Left renal cortex interstitium (tissue), 4 donors: ENCODE data around the gene DNAH5. TPM values are rescaled to one million over a fixed set of nuclear protein-coding genes. Genes with fewer than 3 reads are reported as not detected.
"Not testable (repeated sequence)": the region's sequence is repeated elsewhere in the genome, so short reads cannot be mapped to it uniquely, and the experiment has no call there.

Experiments used
- DNase-seq, 4 donors: peaks; one replicate each; pipeline ENCODE4 v3.0.0-alpha.2; 2013; ENCODE audit warnings: low read depth in 4 of 4, low spot score in 2 of 4, missing footprints in 1 of 4
- polyA plus RNA-seq, 4 donors: library from polyadenylated mRNA; unstranded; fragments of 120-200 nt; gene quantifications; one replicate each; pipeline ENCODE4 v1.2.1, GENCODE V29; 2013; ENCODE audit not compliant: insufficient read length in 4 of 4

The DNAH5 gene
- polyA plus RNA-seq, 4 donors: 2.4 to 3.4 (median 2.7) TPM

- DNase-seq: no peak
Measured at GRCh38 chr5:13843175-13843846, 101.2 kb downstream of the DNAH5 start.

- no peak for DNase-seq
Measured at GRCh38 chr5:13833440-13833839, 111.0 kb downstream of the DNAH5 start.

GRCh38 chr5:13831351-13831750 lies 113.1 kb downstream of the DNAH5 start:
- no peak for DNase-seq

- DNase-seq: no peak
Measured at GRCh38 chr5:13830536-13830935, 114.0 kb downstream of the DNAH5 start.

GRCh38 chr5:13821366-13821765 lies 123.1 kb downstream of the DNAH5 start:
- DNase-seq: no peak

GRCh38 chr5:13816126-13816525 lies 128.4 kb downstream of the DNAH5 start:
- no peak for DNase-seq

GRCh38 chr5:13814301-13814700 lies 130.2 kb downstream of the DNAH5 start:
- no peak for DNase-seq

GRCh38 chr5:13809921-13810320 lies 134.6 kb downstream of the DNAH5 start:
- DNase-seq: no peak

GRCh38 chr5:13804336-13804735 lies 140.2 kb downstream of the DNAH5 start:
- no peak for DNase-seq

GRCh38 chr5:13798569-13798968 lies 145.9 kb downstream of the DNAH5 start:
- DNase-seq: not testable (repeated sequence)

- no peak for DNase-seq
Measured at GRCh38 chr5:13785781-13786415, 158.6 kb downstream of the DNAH5 start.

GRCh38 chr5:13783726-13784125 lies 160.8 kb downstream of the DNAH5 start:
- no peak for DNase-seq

- DNase-seq: no peak
Measured at GRCh38 chr5:13780081-13780480, 164.4 kb downstream of the DNAH5 start.

- no peak for DNase-seq
Measured at GRCh38 chr5:13773649-13774048, 170.8 kb downstream of the DNAH5 start.

- no peak for DNase-seq
Measured at GRCh38 chr5:13771011-13771571, 173.4 kb downstream of the DNAH5 start.

- no peak for DNase-seq
Measured at GRCh38 chr5:13766236-13766635, 178.3 kb downstream of the DNAH5 start.

- DNase-seq: no peak
Measured at GRCh38 chr5:13763719-13764118, 180.8 kb downstream of the DNAH5 start.

- no peak for DNase-seq
Measured at GRCh38 chr5:13749766-13750165, 194.7 kb downstream of the DNAH5 start.

- no peak for DNase-seq
Measured at GRCh38 chr5:13746026-13746425, 198.5 kb downstream of the DNAH5 start.

- no peak for DNase-seq
Measured at GRCh38 chr5:13745508-13745907, 199.0 kb downstream of the DNAH5 start.

- DNase-seq: no peak
Measured at GRCh38 chr5:13740471-13740870, 204.0 kb downstream of the DNAH5 start.

GRCh38 chr5:13739479-13739878 lies 205.0 kb downstream of the DNAH5 start:
- DNase-seq: no peak
